H54 (cell line): ENCODE results near the gene AHCY.
"Not testable (repeated sequence)": the region's sequence is repeated elsewhere in the genome, so short reads cannot be mapped to it uniquely, and the experiment has no call there.

Experiments used
- DNase-seq: peaks from one replicate; pipeline ENCODE4 v3.0.0; 2011; ENCODE audit warnings: low spot score, mixed read lengths; ENCODE audit not compliant: insufficient read length
- FAIRE-seq: peaks from 3 replicates; lab custom pipeline; 2011; peaks lifted over from hg19 to GRCh38; lab: Jason Lieb, UNC
- POLR2A ChIP-seq: IDR thresholded peaks from 2 replicates; pipeline ENCODE4 v1.6.1; 2011; ENCODE audit warnings: low read depth, mild to moderate bottlenecking, low read length

AHCY gene

GRCh38 chr20:34312024-34312460, 8.9 kb upstream of the AHCY start:
- DNase-seq = no peak
- FAIRE-seq = no peak
- no peak for TF ChIP-seq POLR2A

- TF ChIP-seq POLR2A = no peak
- FAIRE-seq = no peak
- DNase-seq = no peak
Observed at GRCh38 chr20:34311118-34312023, 8.2 kb upstream of the AHCY start.

DNA sequence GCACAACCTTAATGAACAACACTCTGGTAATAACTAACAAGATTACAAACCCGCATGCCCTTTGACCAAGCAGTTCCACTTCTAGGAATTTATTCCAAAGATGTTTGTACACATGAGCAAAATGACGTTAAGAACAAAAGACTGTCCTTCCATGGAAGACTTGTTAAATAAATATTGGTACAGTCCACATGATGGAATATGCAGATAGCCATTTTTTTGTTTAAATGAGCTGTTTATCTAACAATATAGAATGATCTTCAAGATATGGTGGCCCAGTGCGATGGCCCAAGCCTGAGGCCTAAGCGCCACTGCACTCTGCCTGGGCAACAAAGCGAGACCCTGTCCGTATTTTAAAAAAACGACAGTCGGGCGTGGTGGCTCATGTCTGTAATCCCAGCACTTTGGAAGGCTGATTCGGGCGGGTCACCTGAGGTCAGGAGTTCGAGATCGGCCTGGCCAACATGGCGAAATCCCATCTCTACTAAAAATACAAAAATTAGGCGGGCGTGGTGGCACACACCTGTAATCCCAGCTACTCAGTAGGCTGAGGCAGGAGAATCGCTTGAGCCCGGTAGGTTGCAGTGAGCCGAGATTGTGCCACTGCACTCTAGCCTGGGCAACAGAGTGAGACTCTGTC, 7.4 kb upstream of the AHCY start:
- FAIRE-seq (no peak), DNase-seq (no peak)
- no peak for TF ChIP-seq POLR2A

DNA sequence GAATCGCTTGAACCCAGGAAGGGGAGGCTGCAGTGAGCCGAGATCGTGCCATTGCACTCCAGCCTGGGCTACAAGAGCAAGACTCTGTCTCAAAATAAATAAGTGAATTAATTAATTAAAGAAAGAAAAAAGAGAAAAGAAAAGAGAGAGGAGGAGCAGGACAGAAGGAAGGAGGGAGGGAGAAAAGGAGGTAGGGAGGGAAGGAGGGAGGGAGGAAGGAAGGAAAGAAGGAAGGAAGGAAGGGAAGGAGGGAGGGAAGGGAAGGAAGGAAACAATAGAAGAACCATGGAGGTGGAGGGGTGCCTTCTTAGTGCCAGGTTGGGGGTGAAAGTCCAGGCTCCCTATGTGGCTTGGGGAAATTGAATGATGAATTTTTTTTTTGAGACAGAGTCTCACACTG, 6.5 kb upstream of the AHCY start:
- no peak for FAIRE-seq
- no peak for DNase-seq
- no peak for TF ChIP-seq POLR2A

GRCh38 chr20:34305333-34306230, 2.4 kb upstream of the AHCY start:
- FAIRE-seq (no peak), DNase-seq (no peak)
- TF ChIP-seq POLR2A = no peak

DNA sequence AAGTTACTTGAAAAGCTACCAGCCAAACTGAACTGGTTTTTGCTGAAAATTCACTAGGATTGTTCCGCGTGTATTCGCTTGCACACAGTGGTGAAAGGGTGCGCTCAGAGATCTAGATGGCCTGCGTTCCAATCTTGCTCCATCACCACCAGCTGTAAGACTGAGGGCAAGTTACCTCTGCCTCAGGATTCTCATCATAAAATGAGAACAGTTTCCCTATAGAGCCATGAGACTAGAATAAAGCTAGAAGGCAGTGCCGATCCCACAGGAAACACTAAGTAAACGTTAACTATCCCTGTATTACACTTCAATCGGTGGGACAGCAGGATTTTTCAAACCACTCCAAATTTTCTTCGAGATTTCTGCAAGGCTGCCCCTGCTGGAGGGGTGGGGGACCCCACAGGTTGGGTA, 838 bp downstream of the AHCY start:
- DNase-seq (no peak), FAIRE-seq (no peak)
- TF ChIP-seq POLR2A = no peak

- FAIRE-seq = no peak
- no peak for TF ChIP-seq POLR2A
- no peak for DNase-seq
Observed at GRCh38 chr20:34301587-34302311, 1.4 kb downstream of the AHCY start.

DNA sequence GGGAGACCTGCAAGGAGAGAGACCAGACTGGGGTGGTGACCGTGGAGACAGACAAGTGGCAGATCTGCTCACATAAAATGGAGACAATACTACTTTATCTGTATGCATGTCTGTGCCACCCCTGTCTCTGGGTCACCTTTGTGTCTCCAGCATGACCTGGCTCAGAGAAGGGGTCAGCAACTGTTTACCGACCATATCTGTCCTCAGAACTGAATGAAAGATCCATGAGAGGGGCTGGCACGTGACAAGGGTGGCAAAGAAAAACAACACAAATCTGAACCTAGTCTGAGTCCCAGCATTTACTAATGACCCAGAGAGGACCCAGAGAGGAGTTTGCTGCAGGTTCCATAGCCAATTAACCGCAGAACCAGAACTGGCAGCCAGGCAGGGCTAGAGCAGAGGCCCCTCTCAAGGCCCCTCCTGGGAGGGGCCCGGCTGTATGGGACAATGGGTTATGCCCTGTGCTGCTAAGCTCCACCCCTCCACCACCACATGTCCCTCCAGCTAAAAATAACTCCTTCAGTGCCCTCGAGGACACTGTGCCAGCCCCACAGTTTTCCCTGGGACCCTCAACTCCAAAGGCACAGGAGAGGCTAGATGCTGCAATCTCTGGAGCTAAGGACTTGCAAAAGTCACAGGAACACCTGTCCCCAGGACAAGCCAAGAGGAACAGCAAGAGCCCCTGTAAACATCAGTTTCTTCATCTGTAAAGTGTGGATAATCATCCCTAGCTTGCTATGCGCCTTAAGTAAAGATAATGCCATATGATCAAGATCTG, 2.2 kb downstream of the AHCY start:
- no peak for FAIRE-seq
- no peak for TF ChIP-seq POLR2A
- no peak for DNase-seq

DNA sequence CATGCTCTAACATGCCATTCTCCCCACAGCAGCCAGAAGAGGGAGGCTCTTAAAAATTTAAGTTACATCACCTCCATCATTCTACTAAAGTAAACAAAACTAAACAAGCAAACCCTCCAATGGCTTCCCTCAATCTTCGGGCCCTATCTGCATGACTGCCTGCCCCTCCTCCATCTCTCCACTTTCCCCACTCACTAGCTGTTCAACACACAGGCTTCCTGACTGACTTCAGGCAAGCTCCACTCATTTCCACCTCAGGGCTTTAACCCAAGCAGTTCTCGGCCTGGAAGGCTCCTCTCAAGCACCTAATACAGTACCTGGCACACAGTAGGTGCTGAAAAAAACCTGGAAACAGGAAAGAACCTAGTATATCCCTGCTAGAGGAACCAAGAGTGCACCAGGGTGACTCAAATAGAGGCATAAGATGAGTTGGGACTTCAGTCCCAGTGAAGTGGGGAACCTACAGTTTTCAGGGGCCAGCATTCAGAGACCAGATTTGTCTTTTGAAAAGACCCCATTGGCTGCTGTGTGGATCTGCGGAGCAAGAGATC, 2.8 kb downstream of the AHCY start:
- no peak for TF ChIP-seq POLR2A
- FAIRE-seq (no peak), DNase-seq (no peak)

DNA sequence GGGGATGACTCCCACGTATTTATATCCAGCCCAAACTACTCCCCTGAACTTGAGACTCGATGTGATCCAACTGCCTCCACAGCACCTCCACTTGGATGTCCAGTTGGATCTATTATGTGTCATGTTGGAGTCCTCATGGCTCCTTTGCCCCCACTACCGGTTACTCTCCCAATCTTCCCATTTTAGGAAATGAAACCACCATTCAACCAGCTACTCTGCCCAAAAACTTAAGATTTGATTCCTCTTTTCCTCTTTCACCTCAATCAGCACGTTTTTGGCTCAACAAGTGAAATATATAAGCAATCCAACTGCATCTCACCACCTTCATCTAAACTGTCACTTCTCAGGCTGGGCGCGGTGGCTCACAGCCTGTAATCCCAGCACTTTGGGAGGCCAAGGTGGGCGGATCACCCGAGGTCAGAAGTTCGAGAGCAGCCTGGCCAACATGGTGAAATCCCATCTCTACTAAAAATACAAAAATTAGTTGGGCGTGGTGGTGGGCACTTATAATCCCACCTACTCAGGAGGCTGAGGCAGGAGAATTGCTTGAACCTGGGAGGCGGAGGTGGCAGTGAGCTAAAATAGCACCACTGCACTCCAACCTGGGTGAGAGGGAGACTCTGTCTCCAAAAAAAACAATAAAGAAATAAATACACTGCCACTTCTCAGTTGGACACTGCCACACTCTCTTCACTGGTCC, 3.4 kb downstream of the AHCY start:
- FAIRE-seq = no peak
- no peak for TF ChIP-seq POLR2A
- no peak for DNase-seq

GRCh38 chr20:34298294-34298784, 4.8 kb downstream of the AHCY start:
- not testable (repeated sequence) for FAIRE-seq, DNase-seq
